OCI-LY3 (cell line): Measurements from ENCODE around the gene PPP1R2.

Experiments
- H2AFZ ChIP-seq: fragments of 200-600, 300-600 bp; shearing (Covaris generic); 2 replicates; pipeline ENCODE4 v1.6.0; 2014; ENCODE audit warnings: antibody characterized with exemption, low read depth, low read length
- H3K27ac ChIP-seq: fragments of 200-600, 300-600 bp; sonication (generic); 2 replicates; pipeline ENCODE4 v1.5.1; 2014; ENCODE audit warnings: mild to moderate bottlenecking, low read length, moderate library complexity, mixed read lengths
- H3K27me3 ChIP-seq: fragments of 200-600, 300-600 bp; sonication (generic); 2 replicates; pipeline ENCODE4 v1.6.1; 2014; ENCODE audit warnings: low read depth, low read length, mixed read lengths
- H3K36me3 ChIP-seq: fragments of 200-600, 300-600 bp; sonication (generic); replicated peaks from 2 replicates; pipeline ENCODE3; 2014; ENCODE audit warnings: low read depth, low read length, mixed read lengths
- H3K4me1 ChIP-seq: fragments of 300-600, 200-600 bp; sonication (generic); 2 replicates; pipeline ENCODE4 v1.6.1; 2014; ENCODE audit warnings: low read length, mixed read lengths
- H3K4me2 ChIP-seq: fragments of 200-600, 300-600 bp; sonication (generic); 2 replicates; pipeline ENCODE4 v1.6.1; 2014; ENCODE audit warnings: low read length, mixed read lengths
- H3K4me3 ChIP-seq: fragments of 300-600, 200-600 bp; sonication (generic); 2 replicates; pipeline ENCODE4 v1.5.1; 2014; ENCODE audit warnings: antibody characterized with exemption, mild to moderate bottlenecking, low read length, moderate library complexity
- H3K79me2 ChIP-seq: fragments of 300-600, 200-600 bp; shearing (Covaris generic); 2 replicates; pipeline ENCODE4 v1.6.1; 2014; ENCODE audit warnings: mild to moderate bottlenecking, low read length, mixed read lengths
- H3K9ac ChIP-seq: fragments of 300-600, 200-600 bp; shearing (Covaris generic); 2 replicates; pipeline ENCODE4 v1.6.0; 2014; ENCODE audit warnings: mild to moderate bottlenecking, low read length, moderate library complexity
- H3K9me3 ChIP-seq: fragments of 200-600, 300-600 bp; shearing (Covaris generic); 2 replicates; pipeline ENCODE4 v1.6.1; 2014; ENCODE audit warnings: low read length, mixed read lengths; ENCODE audit not compliant: insufficient read depth
- H4K20me1 ChIP-seq: fragments of 200-600, 300-600 bp; sonication (generic); 2 replicates; pipeline ENCODE4 v1.6.1; 2016; ENCODE audit warnings: low read length, mixed read lengths; ENCODE audit not compliant: insufficient read depth
- CTCF ChIP-seq: fragments of 200-600, 300-600 bp; sonication (generic); IDR thresholded peaks from 2 replicates; pipeline ENCODE4 v1.5.1; 2014; ENCODE audit warnings: antibody characterized with exemption, low read length, low read depth
- EZH2phosphoT487 ChIP-seq: fragments of 200-600 bp; shearing (Covaris generic); IDR thresholded peaks from 2 replicates; pipeline ENCODE4 v1.6.1; 2018; ENCODE audit warnings: antibody characterized with exemption, mixed run types, low read depth

Gene PPP1R2

DNA sequence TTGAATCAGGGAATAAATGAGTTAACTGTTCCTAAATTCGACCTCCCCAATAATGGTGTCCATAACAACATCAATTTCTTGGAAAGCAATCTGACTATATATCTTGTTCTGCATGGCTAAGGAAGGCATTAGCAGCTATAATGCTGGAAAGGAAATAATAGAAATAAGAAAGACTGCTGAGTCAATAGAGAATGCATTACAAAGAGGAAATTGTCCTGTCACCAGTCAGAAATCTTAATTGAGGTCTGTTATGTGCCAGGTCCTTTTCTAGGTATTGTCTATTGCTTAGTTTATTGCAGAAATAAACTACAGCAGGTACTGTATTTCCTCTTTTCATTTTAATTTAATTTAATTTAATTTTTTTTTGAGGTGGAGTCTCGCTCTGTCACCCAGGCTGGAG lies 5.9 kb upstream of the PPP1R2 start:
- Histone ChIP-seq H3K36me3 (no peaks in the 10 kb centered on the region), H3K27ac (no peak overlapping the region), H3K4me2 (no peak overlapping the region), H3K9ac (no peak overlapping the region), H3K9me3 (no peaks in the 10 kb centered on the region), H3K4me1 (no peaks in the 10 kb centered on the region), H3K79me2 (no peaks in the 10 kb centered on the region), H3K4me3 (no peak overlapping the region), H3K27me3 (peaks cover 10% of the 10 kb centered on the region; the same call in 1 of the 2 replicates), H4K20me1 (no peaks in the 10 kb centered on the region), H2AFZ (no peak overlapping the region)
- TF ChIP-seq EZH2phosphoT487 (no peak), CTCF (no peak)

- no peaks in the 10 kb centered on the region for H3K36me3 ChIP-seq
- TF ChIP-seq EZH2phosphoT487, result no peak
- TF ChIP-seq CTCF, result no peak
- H3K4me1 ChIP-seq, result peaks cover 4% of the 10 kb centered on the region; the same call in 1 of the 2 replicates
- no peak overlapping the region for H2AFZ ChIP-seq
- no peak overlapping the region for H3K9ac ChIP-seq
- peaks cover 14% of the 10 kb centered on the region; the same call in 1 of the 2 replicates for H3K27me3 ChIP-seq
- no peak overlapping the region for H3K4me2 ChIP-seq
- H4K20me1 ChIP-seq, result no peaks in the 10 kb centered on the region
- H3K27ac ChIP-seq, result no peak overlapping the region
- no peak overlapping the region for H3K4me3 ChIP-seq
- no peaks in the 10 kb centered on the region for H3K9me3 ChIP-seq
- no peaks in the 10 kb centered on the region for H3K79me2 ChIP-seq
These were observed 5.4 kb upstream of the PPP1R2 start for GRCh38 chr3:195548501-195548900.

GRCh38 chr3:195548006-195548405 lies 4.9 kb upstream of the PPP1R2 start:
- peaks cover 4% of the 10 kb centered on the region; the same call in 1 of the 2 replicates for H3K4me1 ChIP-seq
- H3K79me2 ChIP-seq, result peaks cover 1% of the 10 kb centered on the region; the same call in 1 of the 2 replicates
- no peaks in the 10 kb centered on the region for H3K9me3 ChIP-seq
- no peak overlapping the region for H3K4me2 ChIP-seq
- no peaks in the 10 kb centered on the region for H4K20me1 ChIP-seq
- peaks cover 14% of the 10 kb centered on the region; the same call in 1 of the 2 replicates for H3K27me3 ChIP-seq
- H2AFZ ChIP-seq, result no peak overlapping the region
- H3K36me3 ChIP-seq, result no peaks in the 10 kb centered on the region
- H3K4me3 ChIP-seq, result no peak overlapping the region
- no peak overlapping the region for H3K27ac ChIP-seq
- no peak overlapping the region for H3K9ac ChIP-seq
- no peak for TF ChIP-seq EZH2phosphoT487
- no peak for TF ChIP-seq CTCF

DNA sequence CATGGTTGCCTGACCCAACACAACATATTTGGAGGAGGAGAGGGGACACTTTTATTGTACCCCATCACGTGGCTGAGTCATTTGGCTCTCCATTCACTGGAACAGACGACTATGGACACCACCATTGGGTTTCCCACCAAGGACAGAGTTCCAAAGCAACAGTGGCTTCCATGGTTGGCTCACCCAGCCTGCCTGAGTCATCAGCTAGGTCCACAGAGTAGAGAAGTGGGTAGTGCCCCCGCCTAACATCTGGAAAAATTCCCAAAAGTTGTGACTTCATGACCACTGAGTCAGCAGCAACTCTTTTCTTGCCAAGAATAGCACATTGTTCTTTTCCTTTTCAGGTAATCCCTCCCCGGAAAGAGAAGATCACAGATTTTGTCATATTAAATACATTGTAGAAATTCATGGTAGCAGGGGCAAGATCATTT lies 3.0 kb upstream of the PPP1R2 start:
- no peak overlapping the region for H3K4me2 ChIP-seq
- H3K4me3 ChIP-seq, result no peak overlapping the region
- H3K27me3 ChIP-seq, result peaks cover 14% of the 10 kb centered on the region; the same call in 1 of the 2 replicates
- TF ChIP-seq EZH2phosphoT487 (no peak), CTCF (no peak)
- no peak overlapping the region for H3K27ac ChIP-seq
- peaks cover 4% of the 10 kb centered on the region for H3K4me1 ChIP-seq
- H4K20me1 ChIP-seq, result peaks cover 7% of the 10 kb centered on the region
- no peak overlapping the region for H2AFZ ChIP-seq
- H3K36me3 ChIP-seq, result no peaks in the 10 kb centered on the region
- H3K9ac ChIP-seq, result no peak overlapping the region
- no peaks in the 10 kb centered on the region for H3K9me3 ChIP-seq
- peaks cover 20% of the 10 kb centered on the region for H3K79me2 ChIP-seq
